HEK293T (cell line): Measurements from ENCODE around the gene SUSD4.

Experiments
- CTCF ChIA-PET: fragments of 350-600 bp; formaldehyde crosslinking; extraction: SDS; loops from one replicate; lab custom pipeline; 2021; ENCODE audit warnings: antibody characterized with exemption, inconsistent platforms; lab: Yijun Ruan, JAX
- POLR2A ChIA-PET: fragments of 350-600 bp; formaldehyde crosslinking; extraction: SDS; loops from one replicate; lab custom pipeline; 2020; ENCODE audit warnings: antibody characterized with exemption, inconsistent platforms; lab: Yijun Ruan, JAX
- DNase-seq: peaks from one replicate; pipeline ENCODE4 v3.0.0; 2012; ENCODE audit warnings: mixed read lengths; ENCODE audit errors: extremely low spot score
- ARNT ChIP-seq: fragments of 450-650 bp; IDR thresholded peaks from 2 replicates; pipeline ENCODE4 v1.6.1; 2017; ENCODE audit warnings: mild to moderate bottlenecking
- BHLHE40 ChIP-seq: fragments of 450-650 bp; IDR thresholded peaks from 2 replicates; pipeline ENCODE4 v1.6.1; 2016; ENCODE audit warnings: mild to moderate bottlenecking, moderate library complexity, borderline replicate concordance
- CTBP1 ChIP-seq: fragments of 450-650 bp; IDR thresholded peaks from 2 replicates; pipeline ENCODE4 v1.6.1; 2016; ENCODE audit warnings: borderline replicate concordance
- ELF4 ChIP-seq: fragments of 450-650 bp; IDR thresholded peaks from 2 replicates; pipeline ENCODE4 v1.6.1; 2017; ENCODE audit warnings: antibody characterized with exemption
- FOXA1 ChIP-seq: fragments of 450-650 bp; IDR thresholded peaks from 2 replicates; pipeline ENCODE4 v1.6.1; 2016; ENCODE audit warnings: mild to moderate bottlenecking
- FOXK2 ChIP-seq: fragments of 450-650 bp; IDR thresholded peaks from 2 replicates; pipeline ENCODE4 v1.6.1; 2016; ENCODE audit warnings: mild to moderate bottlenecking
- FOXM1 ChIP-seq: fragments of 450-650 bp; IDR thresholded peaks from 2 replicates; pipeline ENCODE4 v1.6.1; 2017; ENCODE audit warnings: mild to moderate bottlenecking, borderline replicate concordance
- HDGF ChIP-seq: fragments of 450-650 bp; IDR thresholded peaks from 2 replicates; pipeline ENCODE4 v1.6.1; 2017; ENCODE audit warnings: antibody characterized with exemption, borderline replicate concordance
- L3MBTL2 ChIP-seq: fragments of 450-650 bp; conservative IDR thresholded peaks from 2 replicates; pipeline ENCODE4 v1.6.1; 2016; ENCODE audit warnings: mild to moderate bottlenecking
- LEF1 ChIP-seq: fragments of 450-650 bp; IDR thresholded peaks from 2 replicates; pipeline ENCODE4 v1.6.1; 2017; ENCODE audit warnings: mild to moderate bottlenecking, borderline replicate concordance
- NFRKB ChIP-seq: fragments of 450-650 bp; IDR thresholded peaks from 2 replicates; pipeline ENCODE4 v1.6.1; 2016; ENCODE audit warnings: mild to moderate bottlenecking, moderate library complexity
- PKNOX1 ChIP-seq: fragments of 450-650 bp; IDR thresholded peaks from 2 replicates; pipeline ENCODE4 v1.6.1; 2016
- SP1 ChIP-seq: fragments of 450-650 bp; IDR thresholded peaks from 2 replicates; pipeline ENCODE4 v1.6.1; 2017
- SUZ12 ChIP-seq: fragments of 450-650 bp; IDR thresholded peaks from 2 replicates; pipeline ENCODE4 v1.6.1; 2016; ENCODE audit warnings: mild to moderate bottlenecking
- TARDBP ChIP-seq: fragments of 450-650 bp; IDR thresholded peaks from 2 replicates; pipeline ENCODE4 v1.6.1; 2016
- ZNF384 ChIP-seq: fragments of 450-650 bp; IDR thresholded peaks from 2 replicates; pipeline ENCODE4 v1.6.1; 2016

Gene SUSD4

GRCh38 chr1:223341121-223341520 is 22.9 kb downstream of the SUSD4 start:
- ChIA-PET POLR2A (no interaction called here), CTCF (no interaction called here)
- TF ChIP-seq NFRKB, result no peak
- no peak for TF ChIP-seq FOXK2
- TF ChIP-seq CTBP1, result no peak
- TF ChIP-seq LEF1, result no peak
- TF ChIP-seq ARNT, result no peak
- TF ChIP-seq TARDBP, result no peak
- no peak for TF ChIP-seq SP1
- TF ChIP-seq PKNOX1, result no peak
- no peak for TF ChIP-seq ZNF384
- no peak for TF ChIP-seq BHLHE40
- TF ChIP-seq HDGF, result no peak
- TF ChIP-seq SUZ12, result no peak
- TF ChIP-seq L3MBTL2, result no peak
- TF ChIP-seq FOXA1, result no peak
- TF ChIP-seq FOXM1, result no peak
- TF ChIP-seq ELF4, result no peak
- DNase-seq, result no peak

- ChIA-PET CTCF (no interaction called here), POLR2A (no interaction called here)
- no peak for DNase-seq
- no peak for TF ChIP-seq TARDBP
- no peak for TF ChIP-seq BHLHE40
- no peak for TF ChIP-seq NFRKB
These were observed 23.3 kb downstream of the SUSD4 start for GRCh38 chr1:223340637-223341036.

- ChIA-PET POLR2A (no interaction called here), CTCF (interaction anchor here (1.0 kb wide), 1 partner anchor 10 kb away, joined by 3 read pairs; no protein-coding TSS in a partner anchor)
- no peak for DNase-seq
- no peak for TF ChIP-seq HDGF
These were observed 24.1 kb downstream of the SUSD4 start for GRCh38 chr1:223339861-223340260.

GRCh38 chr1:223338811-223339746 is 24.9 kb downstream of the SUSD4 start:
- no peak for TF ChIP-seq ELF4
- CTCF ChIA-PET, result interaction anchor here (1.0 kb wide), 1 partner anchor 10 kb away, joined by 3 read pairs; no protein-coding TSS in a partner anchor
- no peak for DNase-seq
- POLR2A ChIA-PET, result no interaction called here

GRCh38 chr1:223337174-223337869 is 26.7 kb downstream of the SUSD4 start:
- TF ChIP-seq LEF1 (no peak), ELF4 (no peak)
- ChIA-PET CTCF (interaction anchor here (0.7 kb wide), 1 partner anchor 15 kb away, joined by 3 read pairs; no protein-coding TSS in a partner anchor), POLR2A (no interaction called here)
- no peak for DNase-seq

DNA sequence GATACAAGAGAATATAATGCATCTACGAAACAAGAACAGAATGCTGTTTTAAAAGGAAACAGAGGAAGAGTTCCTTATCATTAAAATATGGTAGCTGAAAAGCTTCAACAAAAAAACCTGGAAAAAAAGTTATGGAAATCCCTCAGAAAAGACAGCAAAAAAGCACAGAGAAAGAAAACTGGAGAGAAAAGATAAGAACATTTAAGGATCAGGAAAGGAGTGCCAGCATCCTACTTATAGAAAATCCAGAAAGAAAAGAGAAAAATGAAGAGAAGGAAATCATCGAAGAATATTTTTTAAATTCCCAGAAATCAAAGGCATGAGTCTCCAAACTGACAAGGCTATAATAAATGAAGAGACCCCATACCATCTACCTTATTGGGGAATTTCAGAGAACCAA is 29.8 kb downstream of the SUSD4 start:
- DNase-seq, result no peak
- TF ChIP-seq HDGF, result no peak
- TF ChIP-seq BHLHE40, result no peak
- ChIA-PET POLR2A (no interaction called here), CTCF (interaction anchor here (0.6 kb wide), 1 partner anchor 119 kb away, joined by 4 read pairs; no protein-coding TSS in a partner anchor)

DNA sequence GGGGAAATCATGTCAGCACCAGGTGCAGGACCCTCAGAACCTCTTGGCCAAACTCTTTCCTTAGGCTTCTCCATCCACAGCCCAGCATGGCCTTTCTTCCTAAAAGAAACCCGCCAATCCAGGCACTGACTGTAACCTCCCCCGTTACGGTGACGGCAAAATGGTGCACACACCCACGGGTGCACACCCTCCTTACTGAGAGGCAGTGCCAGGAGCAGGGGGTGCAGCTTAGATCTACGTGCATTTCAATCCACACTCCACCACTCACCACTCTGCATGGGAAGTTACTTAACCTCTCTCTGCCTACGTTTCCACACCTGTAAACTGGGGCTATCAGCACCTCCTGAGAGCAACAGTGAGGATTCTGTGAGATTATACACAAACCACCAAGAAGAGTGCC is 31.0 kb downstream of the SUSD4 start:
- POLR2A ChIA-PET, result no interaction called here
- TF ChIP-seq CTBP1, result no peak
- TF ChIP-seq TARDBP, result no peak
- TF ChIP-seq ZNF384, result no peak
- no peak for TF ChIP-seq LEF1
- no peak for TF ChIP-seq PKNOX1
- CTCF ChIA-PET, result no interaction called here
- DNase-seq, result no peak

- POLR2A ChIA-PET, result no interaction called here
These were observed 32.0 kb downstream of the SUSD4 start for GRCh38 chr1:223331929-223332328.

More at GRCh38 chr1:223331929-223332328, 32.0 kb downstream of the SUSD4 start:
- no peak for TF ChIP-seq ZNF384
- TF ChIP-seq FOXA1, result no peak
- CTCF ChIA-PET, result no interaction called here
- DNase-seq, result no peak
